Measurements from ENCODE around the gene GNG14.

Gene GNG14

GRCh38 chr19:12737835-12738351 is 50.1 kb downstream of the GNG14 start:
- peak overlapping the region; percentile 98 for H3K27ac Mint-ChIP-seq
- no peaks in the 10 kb centered on the region for H3K27me3 Mint-ChIP-seq
- peaks cover 4% of the 10 kb centered on the region for H3K36me3 Mint-ChIP-seq
- peak overlapping the region; percentile 100 for H3K4me3 Mint-ChIP-seq
- peaks cover 27% of the 10 kb centered on the region for H3K4me1 Mint-ChIP-seq (ENCODE audit: low read depth)
- no peaks in the 10 kb centered on the region for H3K9me3 Mint-ChIP-seq (ENCODE audit: low read depth)
